Ectodermal cell (in vitro differentiated cells): ENCODE data around the gene COMMD9. TPM values are rescaled to one million over a fixed set of nuclear protein-coding genes. Genes with fewer than 3 reads are reported as not detected.
"Not testable (repeated sequence)": the region's sequence is repeated elsewhere in the genome, so short reads cannot be mapped to it uniquely, and the experiment has no call there.

Experiments
- H3K27ac ChIP-seq: 2 replicates; pipeline ENCODE4 v1.7.0; 2013; ENCODE audit warnings: mild to moderate bottlenecking, low read depth, low read length; ENCODE audit not compliant: insufficient read depth, poor library complexity, severe bottlenecking
- H3K27me3 ChIP-seq: 2 replicates; pipeline ENCODE4 v1.7.0; 2013; ENCODE audit warnings: mild to moderate bottlenecking, low read length; ENCODE audit not compliant: insufficient read depth, control insufficient read depth, poor library complexity, severe bottlenecking
- H3K36me3 ChIP-seq: one replicate; pipeline ENCODE4 v1.7.0; 2013; ENCODE audit warnings: low read length; ENCODE audit not compliant: control insufficient read depth, insufficient read depth
- H3K4me1 ChIP-seq: one replicate; pipeline ENCODE4 v1.7.0; 2013; ENCODE audit warnings: low read length; ENCODE audit not compliant: control insufficient read depth, insufficient read depth
- H3K4me3 ChIP-seq: 2 replicates; pipeline ENCODE4 v1.7.0; 2013; ENCODE audit warnings: low read depth, low read length, control low read depth; ENCODE audit not compliant: insufficient read depth
- H3K9me3 ChIP-seq: 2 replicates; pipeline ENCODE4 v1.7.0; 2013; ENCODE audit warnings: mild to moderate bottlenecking, low read length, moderate library complexity; ENCODE audit not compliant: control insufficient read depth
- WGBS, 2 experiments: methylation state at CpG; one replicate each; pipeline ENCODE4 v1.1.7; 2013; ENCODE audit warnings: missing lambda C conversion rate in 2 of 2; 5-methylcytosine and 5-hydroxymethylcytosine counted together
- polyA plus RNA-seq, 4 experiments: library from polyadenylated mRNA; stranded (reverse); fragments of 50-300 nt; gene quantifications; one replicate each; pipeline ENCODE4 v1.2.3, GENCODE V29; 2013

The COMMD9 gene
- polyA plus RNA-seq (2013, experiment 1 of 4) = 51.7 TPM
- 49.8 TPM for polyA plus RNA-seq (2013, experiment 2 of 4)
- polyA plus RNA-seq (2013, experiment 3 of 4) = 33.2 TPM
- 35.4 TPM for polyA plus RNA-seq (2013, experiment 4 of 4)

DNA sequence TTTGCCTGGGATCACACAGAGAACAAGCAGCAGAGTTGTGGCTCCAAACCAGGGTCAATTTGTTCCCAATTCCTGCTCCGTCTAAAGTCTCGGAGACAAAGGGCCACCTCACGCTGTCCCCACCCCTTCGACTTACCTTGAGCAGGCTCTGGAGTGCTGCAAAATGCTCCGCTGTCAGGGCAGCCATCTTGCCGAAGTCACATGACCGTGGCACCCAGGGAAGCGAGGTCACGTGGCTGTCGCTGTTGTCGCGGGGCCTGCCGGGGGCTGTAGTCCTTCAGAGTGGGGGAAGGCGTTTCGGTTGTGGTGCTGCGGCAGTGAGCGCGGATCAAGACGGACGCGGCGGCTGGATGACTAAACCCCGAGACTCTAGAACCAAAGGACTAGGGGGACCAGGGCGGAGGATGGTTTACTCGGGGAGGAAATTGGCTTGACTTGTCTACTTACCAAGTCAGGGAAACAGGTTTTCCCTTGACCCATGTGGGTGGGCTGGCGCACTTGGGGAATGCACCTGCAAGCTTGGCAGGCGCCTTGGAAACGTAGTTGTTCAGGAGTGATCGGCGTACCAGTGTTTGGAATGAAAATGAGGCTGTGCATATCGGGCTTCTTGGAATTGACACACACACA lies at the start of gene COMMD9:
Gene COMMD9 (minus strand): TSS at position 199 of the 627 bp plus-strand sequence. CDS start 12 bp downstream, at position 187.
- no peak within 1 kb of the TSS for H3K27ac ChIP-seq
- H3K9me3 ChIP-seq = no peaks in the 10 kb centered on the region
- H3K36me3 ChIP-seq = no peaks in the 10 kb centered on the region
- no peaks in the 10 kb centered on the region for H3K4me1 ChIP-seq
- H3K27me3 ChIP-seq = peaks cover 20% of the 10 kb centered on the region
- WGBS, 2 experiments = 2 to 3% methylated on average over 30 to 31 of the region's 31 CpGs
- peak within 1 kb of the TSS; percentile 57 for H3K4me3 ChIP-seq

GRCh38 chr11:36333897-36334296 lies 44.7 kb upstream of the COMMD9 start:
- H3K4me1 ChIP-seq = no peaks in the 10 kb centered on the region
- H3K9me3 ChIP-seq = no peaks in the 10 kb centered on the region
- no peaks in the 10 kb centered on the region for H3K27me3 ChIP-seq
- 61 to 83% methylated on average over 2 of the region's 2 CpGs for WGBS, 2 experiments
- H3K36me3 ChIP-seq = no peaks in the 10 kb centered on the region
- H3K27ac ChIP-seq = no peak overlapping the region
- no peak overlapping the region for H3K4me3 ChIP-seq

DNA sequence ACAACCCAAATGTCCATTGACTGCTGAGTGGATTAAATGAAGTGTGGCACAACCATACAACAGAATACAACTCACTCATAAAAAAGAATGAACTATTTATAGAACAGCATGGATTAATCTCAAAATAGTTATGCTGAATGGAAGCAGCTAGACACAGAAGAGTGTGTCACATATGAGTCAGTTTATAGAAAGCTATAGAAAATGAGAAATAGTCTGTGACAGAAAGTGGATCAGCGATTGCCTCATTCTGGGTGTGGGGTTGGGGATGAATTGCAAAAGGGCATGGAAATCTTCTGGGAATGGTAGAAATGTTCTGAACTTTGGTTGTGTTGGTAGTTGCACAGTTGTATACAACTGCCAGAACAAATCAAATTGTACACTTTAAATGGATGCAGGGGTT lies 44.2 kb upstream of the COMMD9 start:
- Histone ChIP-seq H3K4me3 (no peak overlapping the region), H3K27ac (no peak overlapping the region), H3K9me3 (no peaks in the 10 kb centered on the region), H3K36me3 (no peaks in the 10 kb centered on the region), H3K27me3 (no peaks in the 10 kb centered on the region), H3K4me1 (no peaks in the 10 kb centered on the region)
- 50 to 51% methylated on average over 1 of the region's 1 CpG for WGBS, 2 experiments

DNA sequence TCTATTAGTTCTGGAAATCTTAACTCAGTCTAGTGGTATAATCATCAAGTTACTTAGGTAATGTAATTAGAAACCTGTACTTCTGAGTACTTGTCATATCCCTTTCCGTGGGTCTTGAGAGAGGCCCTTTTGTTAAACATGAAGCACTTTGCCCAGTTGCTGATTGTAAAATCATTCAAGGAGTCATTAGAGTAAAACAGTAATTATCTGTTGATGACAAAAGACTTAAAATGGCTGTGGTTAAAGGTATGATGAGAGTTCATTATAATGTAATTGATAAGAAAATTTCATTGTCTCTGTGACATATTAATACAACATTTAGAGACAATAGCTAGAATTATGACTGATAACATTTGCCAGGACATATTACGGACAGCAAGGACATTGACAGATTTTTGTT lies 41.2 kb upstream of the COMMD9 start:
- Histone ChIP-seq H3K4me3 (no peak overlapping the region), H3K36me3 (no peaks in the 10 kb centered on the region), H3K9me3 (no peaks in the 10 kb centered on the region), H3K4me1 (no peaks in the 10 kb centered on the region), H3K27me3 (no peaks in the 10 kb centered on the region), H3K27ac (no peak overlapping the region)
- 92 to 100% methylated on average over 2 of the region's 2 CpGs for WGBS, 2 experiments

- Histone ChIP-seq H3K27me3 (no peaks in the 10 kb centered on the region), H3K4me3 (no peak overlapping the region), H3K4me1 (no peaks in the 10 kb centered on the region), H3K36me3 (no peaks in the 10 kb centered on the region), H3K27ac (no peak overlapping the region), H3K9me3 (no peaks in the 10 kb centered on the region)
- WGBS, 2 experiments = 89 to 100% methylated on average over 2 of the region's 2 CpGs
Measured at GRCh38 chr11:36328966-36329673, 39.9 kb upstream of the COMMD9 start.

DNA sequence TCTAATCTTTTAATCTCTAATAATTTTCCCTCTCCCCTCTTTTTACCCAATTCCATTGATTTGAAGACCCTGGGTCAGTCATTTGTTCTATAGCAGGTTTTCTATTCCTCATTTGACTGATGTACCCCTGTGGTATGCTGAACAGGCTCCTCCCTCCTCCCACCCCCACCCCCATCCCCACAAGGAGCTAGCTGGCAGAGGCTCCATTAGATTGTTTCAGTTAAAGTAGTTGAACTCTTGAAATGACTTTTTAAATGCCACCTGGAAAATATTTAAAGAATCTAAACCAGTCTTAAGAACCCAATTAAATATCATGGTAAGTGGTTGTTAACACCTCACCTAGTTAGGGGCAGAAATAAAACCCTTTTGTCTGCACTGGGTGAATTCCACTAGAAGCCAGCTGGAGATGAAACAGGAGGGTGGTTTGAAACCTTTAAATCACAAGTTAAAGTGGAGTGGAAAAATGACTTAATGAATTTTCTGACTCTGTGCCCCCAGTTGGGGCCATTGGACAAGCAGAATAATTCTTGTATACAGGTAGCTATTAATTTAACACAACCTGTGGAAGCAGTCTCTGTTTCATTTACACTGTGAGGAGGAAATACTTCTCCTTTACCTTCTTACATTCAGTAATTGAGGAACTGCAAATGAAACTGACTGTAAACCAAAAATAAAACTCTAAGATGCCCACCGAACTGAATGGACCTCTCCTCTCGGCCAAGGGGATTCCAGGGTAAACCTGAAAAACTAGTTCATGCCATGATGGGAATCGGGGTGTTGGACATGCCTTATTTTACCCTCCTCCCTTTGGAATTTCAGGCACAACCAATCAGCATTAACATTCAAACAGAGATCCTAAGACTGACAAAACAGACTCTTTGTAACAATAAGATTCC lies 37.5 kb upstream of the COMMD9 start:
- Histone ChIP-seq H3K9me3 (no peaks in the 10 kb centered on the region), H3K36me3 (no peaks in the 10 kb centered on the region), H3K4me1 (no peaks in the 10 kb centered on the region), H3K4me3 (no peak overlapping the region), H3K27ac (no peak overlapping the region), H3K27me3 (no peaks in the 10 kb centered on the region)
- 87% methylated on average over 3 of the region's 3 CpGs for WGBS, 2 experiments

DNA sequence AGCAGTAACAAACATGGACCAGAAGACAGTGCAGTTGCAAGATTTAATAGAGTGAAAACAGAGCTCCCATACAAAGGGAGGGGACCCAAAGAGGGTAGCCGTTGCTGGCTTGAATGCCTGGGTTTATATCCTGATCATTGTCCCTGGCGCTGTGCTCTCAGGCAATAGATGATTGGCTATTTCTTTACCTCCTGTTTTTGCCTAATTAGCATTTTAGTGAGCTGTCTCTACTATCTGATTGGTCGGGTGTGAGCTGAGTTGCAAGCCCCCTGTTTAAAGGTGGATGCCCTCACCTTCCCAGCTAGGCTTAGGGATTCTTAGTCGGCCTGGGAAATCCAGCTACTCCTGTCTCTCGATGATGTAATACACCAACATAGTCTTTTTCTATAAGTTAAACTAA lies 36.2 kb upstream of the COMMD9 start:
- H3K4me1 ChIP-seq, H3K27ac ChIP-seq, H3K9me3 ChIP-seq, H3K36me3 ChIP-seq, H3K27me3 ChIP-seq, H3K4me3 ChIP-seq: not testable (repeated sequence)
- WGBS, 2 experiments = 83 to 94% methylated on average over 5 of the region's 5 CpGs

DNA sequence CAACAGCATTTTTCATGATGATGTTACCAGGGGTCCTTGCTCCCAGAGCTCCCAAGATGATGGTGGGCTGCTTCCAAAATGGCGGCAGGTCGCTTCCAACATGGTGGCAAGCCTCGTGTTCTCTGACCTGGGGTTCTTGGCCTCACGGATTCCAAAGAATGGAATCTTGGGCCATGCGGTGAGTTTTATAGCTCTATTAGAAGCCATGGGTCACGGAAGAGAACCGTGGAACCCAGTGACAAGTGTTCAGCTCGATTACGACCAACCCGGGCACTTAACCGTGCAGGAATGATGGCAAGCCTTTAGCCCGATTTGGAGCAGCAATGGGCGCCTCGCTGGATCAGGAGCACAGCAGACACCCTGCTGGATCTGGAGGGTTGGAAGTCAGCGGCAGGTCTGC lies 35.7 kb upstream of the COMMD9 start:
- not testable (repeated sequence) for H3K9me3 ChIP-seq, H3K27me3 ChIP-seq, H3K4me3 ChIP-seq, H3K4me1 ChIP-seq, H3K27ac ChIP-seq, H3K36me3 ChIP-seq
- 96 to 97% methylated on average over 15 of the region's 15 CpGs for WGBS, 2 experiments

DNA sequence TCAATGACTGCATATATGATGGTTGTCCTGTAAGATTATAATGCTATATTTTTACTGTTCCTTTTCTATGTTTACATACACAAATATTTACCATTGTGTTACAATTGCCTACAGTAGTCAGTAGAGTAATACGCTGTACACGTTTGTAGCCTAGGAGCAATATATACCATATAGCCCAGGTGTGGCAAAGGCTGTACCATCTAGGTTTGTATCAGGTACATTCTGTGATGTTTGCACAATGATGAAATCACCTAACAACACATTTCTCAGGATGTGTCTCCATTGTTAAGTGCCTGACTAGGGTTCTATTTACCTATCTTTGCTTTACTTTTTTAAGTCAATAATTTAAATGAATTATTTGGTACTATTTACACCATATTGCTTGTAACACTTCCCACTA lies 28.8 kb upstream of the COMMD9 start:
- H3K4me1 ChIP-seq = no peaks in the 10 kb centered on the region
- H3K27ac ChIP-seq = no peak overlapping the region
- no peaks in the 10 kb centered on the region for H3K27me3 ChIP-seq
- no peaks in the 10 kb centered on the region for H3K9me3 ChIP-seq
- no peak overlapping the region for H3K4me3 ChIP-seq
- H3K36me3 ChIP-seq = no peaks in the 10 kb centered on the region
- WGBS, 2 experiments = 72 to 86% methylated on average over 2 of the region's 2 CpGs

DNA sequence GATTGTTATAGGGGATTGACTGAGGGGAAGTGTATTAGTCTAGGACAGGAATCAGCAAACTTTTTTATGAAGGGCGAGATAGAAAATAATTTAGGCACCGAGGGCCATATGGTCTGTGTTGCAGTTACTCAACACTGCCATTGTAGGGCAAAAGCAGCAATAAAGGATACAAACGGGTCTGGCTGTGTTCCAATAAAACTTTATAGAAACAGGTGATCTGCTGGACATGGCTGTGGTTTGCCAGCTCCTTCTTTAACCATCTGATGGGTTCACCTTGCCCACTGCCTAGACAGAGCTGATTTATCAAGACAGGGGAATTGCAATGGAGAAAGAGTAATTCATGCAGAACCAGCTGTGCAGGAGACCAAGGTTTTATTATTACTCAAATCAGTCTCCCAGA lies 26.8 kb upstream of the COMMD9 start:
- Histone ChIP-seq H3K27ac (no peak overlapping the region), H3K4me3 (no peak overlapping the region), H3K9me3 (no peaks in the 10 kb centered on the region), H3K4me1 (no peaks in the 10 kb centered on the region), H3K27me3 (no peaks in the 10 kb centered on the region), H3K36me3 (no peaks in the 10 kb centered on the region)
- 88 to 92% methylated on average over 3 of the region's 3 CpGs for WGBS, 2 experiments
